NCI-H524 (cell line): ENCODE measurements around the gene COL5A1.
"Not testable (repeated sequence)": the region's sequence is repeated elsewhere in the genome, so short reads cannot be mapped to it uniquely, and the experiment has no call there.

Source experiments
- DNase-seq, 2 experiments: peaks; one replicate each; lab custom pipeline; 2025; lab: John Stamatoyannopoulos, UW

The COL5A1 gene

GRCh38 chr9:134678206-134678605 is 36.6 kb downstream of the COL5A1 start:
- DNase-seq: peak; percentile 27 to 70

- peak in 1 of 2 experiments; percentile 38 for DNase-seq
Observed at GRCh38 chr9:134678666-134679443, 37.3 kb downstream of the COL5A1 start.

DNA sequence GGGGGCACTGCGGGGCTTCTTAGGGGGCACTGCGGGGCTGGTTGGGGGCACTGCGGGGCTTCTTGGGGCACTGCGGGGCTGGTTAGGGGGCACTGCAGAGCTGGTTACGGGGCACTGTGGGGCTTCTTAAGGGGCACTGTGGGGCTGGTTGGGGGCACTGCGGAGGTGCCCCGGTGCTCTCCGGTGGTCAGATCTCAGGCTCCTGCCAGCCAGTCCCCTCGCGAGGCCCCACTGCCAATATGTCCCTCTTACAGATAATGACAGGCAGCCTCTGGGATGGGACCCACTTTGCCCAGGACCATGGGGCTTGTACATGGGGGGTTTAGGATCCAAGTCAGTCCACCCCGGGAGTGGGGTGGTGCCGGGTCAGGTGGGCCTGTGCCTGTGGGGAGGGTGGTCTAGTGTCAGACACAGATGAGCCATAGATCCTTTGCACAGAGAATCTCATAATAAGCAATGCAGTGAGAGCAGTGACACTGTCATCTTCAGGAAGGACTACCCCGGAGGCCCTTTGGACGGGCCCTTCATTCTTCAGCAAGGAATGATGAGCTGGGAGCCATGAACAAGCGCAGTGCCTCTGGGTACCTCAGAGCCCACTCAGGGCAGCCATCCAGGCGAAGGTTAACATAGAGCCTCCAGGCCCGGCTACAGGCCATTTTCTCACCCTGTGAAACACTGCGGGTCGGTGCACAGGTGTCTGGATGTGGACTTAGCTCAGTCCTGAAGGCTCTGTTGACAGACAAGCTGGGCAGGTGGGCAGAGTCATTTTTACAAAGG is 38.2 kb downstream of the COL5A1 start:
- DNase-seq: no peak

DNA sequence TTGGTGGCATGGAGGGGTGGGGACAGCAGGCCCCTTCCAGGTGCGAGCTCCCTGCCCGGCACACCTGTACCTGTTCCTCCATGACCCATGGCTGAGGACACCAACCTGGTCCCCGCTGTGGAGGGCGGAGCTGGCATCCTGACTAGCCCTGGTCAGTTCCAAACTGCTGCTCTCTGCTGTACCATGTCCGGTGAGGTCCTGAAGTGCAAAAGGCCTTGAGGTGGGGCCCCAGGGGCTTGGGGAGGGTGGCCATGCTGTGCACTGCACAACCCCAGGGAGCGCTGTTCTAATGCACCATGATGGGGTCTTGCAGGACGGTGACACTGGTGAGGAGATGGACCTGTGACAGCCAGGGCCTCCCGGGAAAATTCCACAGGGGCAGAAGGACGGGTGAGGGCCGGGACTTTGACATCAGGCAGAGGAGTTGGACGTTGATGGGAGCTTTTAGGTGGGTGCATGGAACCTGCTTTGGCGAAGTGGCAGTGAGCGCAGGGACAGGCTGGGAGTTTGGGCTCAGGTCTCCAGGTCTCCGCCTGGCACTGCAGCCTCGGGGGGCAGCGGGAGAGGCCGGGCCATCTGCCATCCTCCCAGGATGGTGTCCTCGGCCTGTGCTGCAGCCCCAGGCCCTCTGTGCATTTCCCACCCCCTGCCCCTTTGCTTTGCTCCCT is 38.9 kb downstream of the COL5A1 start:
- no peak for DNase-seq

- DNase-seq: no peak
Observed at GRCh38 chr9:134681061-134681661, 39.6 kb downstream of the COL5A1 start.

DNA sequence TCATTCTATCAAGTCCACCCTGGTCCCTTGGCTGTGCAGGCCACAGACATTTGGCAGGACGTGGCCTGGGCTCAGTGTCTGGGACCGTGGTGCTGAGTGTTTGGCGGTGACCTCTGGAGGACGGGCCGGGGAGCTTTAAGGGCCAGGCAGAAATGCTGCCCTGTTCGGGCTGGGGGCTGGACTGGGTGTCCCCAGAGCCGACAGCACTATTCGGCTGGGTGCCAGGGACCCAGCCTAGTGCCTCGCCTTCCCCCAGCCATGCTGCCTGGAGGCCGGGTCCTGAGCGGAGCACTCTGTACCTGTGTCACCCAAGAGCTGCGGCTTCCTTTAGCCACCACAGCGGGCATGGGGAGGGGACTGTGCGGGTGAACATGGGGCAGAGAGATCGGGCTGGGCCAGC is 40.4 kb downstream of the COL5A1 start:
- no peak for DNase-seq

DNA sequence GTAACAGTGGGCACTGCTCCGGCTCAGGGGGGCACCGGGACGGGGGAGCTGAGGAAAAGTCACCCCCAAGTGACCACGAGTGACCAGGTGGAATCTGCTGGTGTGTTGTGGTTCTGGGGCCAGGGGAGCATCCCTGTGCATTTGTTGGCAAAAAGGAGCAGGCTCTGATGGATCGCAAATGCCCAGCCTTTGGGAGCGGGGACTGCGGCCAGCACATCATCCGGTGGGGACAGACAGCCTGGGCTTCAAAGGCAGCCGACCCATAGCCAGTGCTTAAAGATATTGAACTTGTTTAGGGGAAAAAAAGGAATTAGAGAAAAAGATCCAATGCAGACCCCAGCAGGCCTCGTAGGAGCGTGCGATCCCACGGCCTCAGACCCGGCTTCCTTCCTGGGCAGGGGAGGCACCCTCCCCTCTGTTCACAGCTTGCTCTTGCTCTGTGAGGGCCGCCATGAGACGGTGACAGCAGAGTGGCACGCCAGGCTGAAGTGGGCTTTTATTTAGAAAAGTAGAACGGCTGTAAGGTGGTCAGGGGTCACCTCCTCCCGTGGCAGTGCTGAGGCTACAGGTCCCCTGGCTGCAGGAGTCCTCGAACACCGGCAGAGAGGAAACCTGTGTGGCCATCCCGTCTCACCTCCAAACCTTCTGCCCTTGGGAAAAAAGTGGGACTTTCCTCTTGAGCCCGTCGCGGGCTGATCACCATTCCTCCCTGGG is 41.2 kb downstream of the COL5A1 start:
- DNase-seq: no peak

- DNase-seq: no peak
Observed at GRCh38 chr9:134683714-134684374, 42.2 kb downstream of the COL5A1 start.

- no peak for DNase-seq
Observed at GRCh38 chr9:134684375-134684723, 42.7 kb downstream of the COL5A1 start.

GRCh38 chr9:134684941-134685340 is 43.3 kb downstream of the COL5A1 start:
- DNase-seq: not testable (repeated sequence)

- no peak for DNase-seq
Observed at GRCh38 chr9:134685784-134686183, 44.2 kb downstream of the COL5A1 start.

GRCh38 chr9:134686896-134687295 is 45.3 kb downstream of the COL5A1 start:
- DNase-seq: no peak

GRCh38 chr9:134687556-134687955 is 46.0 kb downstream of the COL5A1 start:
- DNase-seq: no peak

DNA sequence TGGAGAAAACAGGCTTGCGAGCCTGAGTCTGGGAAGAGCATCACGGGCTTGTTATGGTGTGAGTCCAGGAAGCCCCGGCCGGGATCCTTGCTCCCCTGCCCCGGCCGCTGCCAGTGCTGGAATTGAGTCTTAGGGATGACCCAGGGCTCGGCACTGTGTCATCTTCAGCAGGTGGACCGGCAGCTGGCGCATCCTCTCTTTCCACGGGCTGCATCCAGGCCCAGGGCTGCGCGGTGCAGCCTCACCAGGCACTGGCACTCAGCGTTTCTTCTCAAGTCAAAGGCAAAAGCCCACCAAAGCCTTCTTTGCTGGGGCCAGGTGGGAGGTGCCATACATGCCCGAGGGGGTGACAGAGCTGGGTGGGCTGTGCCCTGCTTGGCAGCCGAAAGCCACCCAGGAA is 46.6 kb downstream of the COL5A1 start:
- DNase-seq: no peak

DNA sequence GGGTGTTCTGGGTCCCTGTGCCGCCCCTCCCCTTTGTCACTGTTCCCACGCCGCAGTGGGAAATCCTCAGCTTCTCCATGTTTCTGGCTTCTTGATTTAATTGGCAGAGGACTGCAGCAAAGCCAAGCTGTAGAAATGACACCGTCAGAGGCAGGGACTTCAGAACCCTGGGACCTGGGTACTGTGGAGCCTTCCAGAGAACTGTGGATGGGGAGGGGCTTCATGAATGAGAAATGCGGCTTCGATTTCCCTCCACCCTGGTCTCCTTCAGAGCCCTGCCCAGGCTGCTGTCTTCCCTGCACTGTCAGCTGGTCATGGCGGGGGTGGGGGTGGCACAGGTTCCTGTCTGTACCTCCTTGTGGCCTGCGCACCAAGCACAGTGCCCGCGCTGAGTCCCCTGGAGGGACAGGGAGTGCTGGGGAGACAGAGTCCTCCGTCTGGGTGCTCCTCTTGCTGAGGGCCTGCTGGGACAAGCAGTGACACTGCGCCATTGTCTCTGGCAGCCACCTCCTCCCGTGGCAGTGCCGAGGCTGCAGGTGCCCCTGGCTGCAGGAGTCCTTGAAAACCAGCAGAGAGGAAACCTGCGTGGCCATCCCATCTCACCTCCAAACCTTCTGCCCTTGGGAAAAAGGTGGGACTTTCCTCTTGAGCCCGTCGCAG is 47.2 kb downstream of the COL5A1 start:
- DNase-seq: no peak

GRCh38 chr9:134689321-134690181 is 47.9 kb downstream of the COL5A1 start:
- peak in 1 of 2 experiments; percentile 56 for DNase-seq

GRCh38 chr9:134690301-134690751 is 48.7 kb downstream of the COL5A1 start:
- DNase-seq: no peak

- no peak for DNase-seq
Observed at GRCh38 chr9:134690946-134691694, 49.5 kb downstream of the COL5A1 start.
